Left cardiac atrium (tissue), 4 donors: Measurements from ENCODE around the gene FER1L5. TPM values are rescaled to one million over a fixed set of nuclear protein-coding genes. Genes with fewer than 3 reads are reported as not detected.

Source experiments
- ATAC-seq, 2 donors: fragments of 200-7000 bp; cut with Tn5 transposase; one replicate each; pipeline ENCODE4 v1.9.1; 2020; ENCODE audit warnings: mild to moderate bottlenecking in 2 of 2, moderate library complexity in 2 of 2
- DNase-seq: peaks from one replicate; pipeline ENCODE4 v3.0.0-alpha.2; 2020
- intact Hi-C, 2 donors: fragments of 100-400 bp; cut with DNase I; formaldehyde crosslinking; loops; one replicate each; pipeline versions ENCODE4 v1.14.1 to v1.15.1; 2022 to 2023
- total RNA-seq, 2 donors: library from RNA; stranded (reverse); fragmentation: NEBNext Ultra II Directional; extraction: Animal tissue kit (Norgen Biotek cat#: 25700); gene quantifications; one replicate each; pipeline ENCODE4 v1.2.1, GENCODE V29; 2021
- donor health status: DM: no; HTN: yes; CAD: no.
- donor health status: DM: no; HTN: yes; CAD: no; lungs with severe emphysema.
- donor health status: DM: yes; HTN: yes; CAD: no.
- donor health status: Dilated cardiomyopathy.

Gene FER1L5
- total RNA-seq, 2 donors from 2014 or later: 0.06 TPM; not detected in 1

DNA sequence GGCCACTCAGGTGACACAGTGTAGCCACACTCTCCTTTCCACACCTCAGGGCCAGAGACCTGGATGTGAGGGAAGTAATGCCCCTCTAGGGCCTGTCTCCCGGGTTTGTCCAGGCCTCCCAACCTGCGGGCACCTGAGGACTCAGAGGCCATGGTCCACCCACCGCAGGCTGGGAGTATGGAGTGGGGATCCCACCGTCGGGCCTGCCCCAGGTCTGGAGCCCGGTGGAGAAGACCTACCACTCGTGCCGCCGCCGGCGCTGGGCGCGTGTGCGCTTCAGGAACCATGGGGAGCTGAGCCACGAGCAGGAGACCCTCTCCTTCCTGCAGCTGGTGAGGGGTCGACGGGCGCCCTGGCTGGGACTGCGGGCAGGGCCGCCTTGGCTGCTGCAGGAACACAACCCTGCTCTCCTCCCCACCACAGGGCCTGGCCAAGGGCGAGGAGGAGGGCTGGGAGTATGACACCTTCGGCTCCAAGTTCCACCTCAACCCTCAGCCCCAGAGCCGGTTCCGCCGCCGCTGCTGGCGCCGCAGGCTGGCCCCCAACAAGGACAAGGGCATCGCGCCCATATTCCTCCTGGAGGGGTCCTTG lies 48.6 kb downstream of the FER1L5 start:
- DNase-seq (no peak), ATAC-seq (no peak)

DNA sequence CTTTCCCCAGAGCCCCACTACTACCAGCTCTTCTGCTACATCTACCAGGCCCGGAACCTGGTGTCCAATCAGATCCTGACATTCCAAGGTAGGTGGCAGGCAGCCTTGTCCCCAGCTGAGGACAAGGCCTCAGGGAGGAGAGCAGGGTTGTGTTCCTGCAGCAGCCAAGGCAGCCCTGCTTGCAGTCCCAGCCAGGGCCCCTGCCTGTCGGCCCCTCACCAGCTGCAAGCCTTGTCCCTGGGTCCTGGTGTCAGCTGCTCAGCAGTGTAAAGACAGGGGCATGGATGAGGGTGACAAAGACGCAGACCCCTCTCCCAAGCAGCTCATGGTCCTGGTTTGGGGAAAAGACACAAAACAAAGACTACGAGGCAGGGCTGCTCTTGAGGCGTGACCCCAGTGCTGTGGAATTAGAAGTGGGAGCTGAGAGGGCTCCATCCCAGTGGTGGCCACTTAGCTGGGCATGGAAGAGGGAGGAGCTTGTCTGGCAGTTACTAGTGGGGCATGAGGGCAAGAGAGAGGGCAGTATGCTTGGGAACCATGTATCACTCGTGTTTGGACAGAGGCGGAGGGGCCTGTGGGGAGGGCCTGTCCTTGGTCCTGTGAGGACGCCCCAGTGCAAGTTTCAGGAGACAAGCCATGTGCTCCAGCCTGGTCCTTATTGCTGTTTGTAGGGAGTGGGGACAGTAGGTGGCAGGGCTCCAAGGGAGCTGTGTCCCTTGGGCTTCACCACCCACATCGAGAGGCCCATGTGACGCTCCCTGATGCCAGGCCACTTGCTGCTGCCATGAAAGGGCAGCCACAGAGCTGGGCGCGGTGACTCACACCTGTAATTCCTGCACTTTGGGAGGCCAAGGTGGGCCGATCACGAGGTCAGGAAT lies 49.8 kb downstream of the FER1L5 start:
- intact Hi-C loops: no loop called here
- ATAC-seq (no peak), DNase-seq (no peak)

More for the DNA sequence above, 48.6 kb downstream of the FER1L5 start:
- intact Hi-C loops: no loop called here

DNA sequence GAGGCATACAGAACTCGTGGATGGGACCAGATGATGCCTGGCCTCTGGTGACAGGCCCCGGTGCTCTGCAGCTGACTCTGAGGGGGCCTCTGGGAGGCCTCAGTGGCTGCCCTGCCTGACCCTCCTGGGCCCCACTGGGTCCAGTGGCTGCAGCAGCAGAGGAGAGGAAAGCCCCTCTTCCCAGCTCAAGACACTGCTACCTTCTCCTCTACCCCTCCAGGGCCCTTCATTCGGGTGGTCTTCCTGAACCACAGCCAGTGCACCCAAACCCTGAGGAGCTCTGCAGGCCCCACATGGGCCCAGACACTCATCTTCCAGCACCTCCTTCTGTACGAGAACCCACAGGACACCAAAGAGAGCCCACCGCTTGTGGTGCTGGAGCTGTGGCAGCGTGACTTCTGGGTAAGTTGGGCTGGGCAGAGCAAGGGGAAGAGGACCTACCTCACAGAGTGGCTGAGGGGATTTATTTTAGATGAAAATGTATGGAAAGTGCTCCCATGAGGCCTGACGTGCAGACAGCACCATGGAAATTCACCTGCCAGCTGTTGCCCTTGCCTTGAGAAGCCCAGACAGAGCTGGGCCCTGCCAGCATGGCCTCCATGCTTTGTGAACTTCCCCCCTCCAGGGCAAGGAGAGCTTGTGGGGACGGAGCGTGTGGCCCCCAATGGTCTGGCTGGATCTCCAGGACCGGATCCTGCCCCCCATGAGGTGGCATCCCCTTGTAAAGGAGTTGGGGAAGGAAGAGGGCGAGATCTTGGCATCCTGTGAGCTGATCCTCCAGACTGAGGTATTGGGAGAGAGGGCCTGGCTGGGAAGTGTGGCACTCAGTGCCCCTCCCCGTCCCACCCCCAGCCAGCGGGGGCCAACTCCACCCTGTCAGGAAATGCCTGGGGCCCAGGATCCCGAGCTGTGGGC lies 51.0 kb downstream of the FER1L5 start:
- intact Hi-C loops: no loop called here
- ATAC-seq (no peak), DNase-seq (no peak)

DNA sequence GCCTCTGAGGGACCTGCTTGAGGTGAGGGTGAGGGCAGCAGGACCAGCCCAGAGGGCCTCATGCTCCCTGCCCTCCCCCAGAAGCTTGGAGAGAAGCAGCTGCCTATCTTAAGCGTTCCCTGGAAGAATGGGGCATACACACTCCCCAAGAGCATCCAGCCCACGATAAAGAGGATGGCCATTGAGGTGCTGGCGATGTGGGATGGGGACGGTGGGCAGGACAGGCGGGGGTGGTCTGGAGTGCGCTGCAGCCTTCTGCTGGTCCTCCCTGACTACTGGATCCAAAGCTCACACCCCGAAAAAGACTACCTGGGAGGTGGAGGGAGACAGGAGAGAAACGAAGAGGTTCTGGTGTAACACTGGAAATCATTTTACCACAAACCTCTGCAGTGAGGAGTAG lies 51.7 kb downstream of the FER1L5 start:
- DNase-seq: no peak
- intact Hi-C loops: no loop called here
- ATAC-seq: no peak

DNA sequence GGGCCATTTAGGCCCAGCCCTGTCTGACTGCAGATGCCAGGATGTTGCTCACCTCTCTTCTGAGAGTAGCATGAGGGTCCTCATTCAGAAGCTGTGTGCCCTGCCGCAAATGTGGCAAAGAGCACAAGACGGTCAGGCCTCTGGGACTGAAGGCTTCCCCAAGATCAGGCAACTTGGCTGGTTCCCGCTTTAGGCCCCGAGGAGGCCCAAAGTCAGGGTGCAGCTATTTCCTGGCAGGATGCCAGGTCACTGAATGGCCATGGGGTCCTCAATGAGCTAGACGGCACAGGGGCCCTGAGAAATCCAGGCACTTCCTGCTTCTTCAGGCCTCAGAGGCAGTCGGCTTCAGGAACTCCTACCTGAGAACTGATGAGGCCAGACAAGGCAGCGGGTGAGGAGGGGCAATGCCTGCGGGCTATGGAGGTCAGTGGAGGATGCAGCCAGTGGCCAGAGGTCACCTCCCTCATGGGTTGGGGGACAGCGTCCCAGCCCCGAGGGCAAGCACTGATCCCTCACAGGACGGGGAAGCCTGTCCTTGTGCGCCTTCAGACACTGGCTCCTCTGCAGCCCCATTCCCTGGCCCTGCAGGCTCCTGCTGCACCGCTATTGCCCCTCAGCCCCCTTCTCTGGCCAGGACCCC lies 52.4 kb downstream of the FER1L5 start:
- intact Hi-C loops: no loop called here
- ATAC-seq (no peak), DNase-seq (no peak)

DNA sequence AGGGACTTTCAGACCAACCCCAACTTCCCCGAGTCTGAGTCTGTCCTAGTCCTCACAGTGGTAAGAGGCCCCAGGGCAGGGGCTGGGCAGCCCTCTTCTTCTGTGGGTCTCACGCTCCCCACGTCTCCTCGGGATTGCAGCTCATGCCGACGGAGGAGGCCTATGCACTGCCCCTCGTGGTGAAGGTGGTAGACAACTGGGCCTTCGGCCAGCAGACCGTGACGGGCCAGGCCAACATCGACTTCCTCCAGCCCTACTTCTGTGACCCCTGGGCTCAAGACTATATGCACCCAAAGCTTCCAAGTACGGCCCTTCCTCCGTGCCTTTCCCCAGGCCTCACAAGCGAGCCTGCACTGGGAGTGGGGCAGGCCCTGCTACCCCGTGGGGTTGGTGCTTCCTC lies 53.0 kb downstream of the FER1L5 start:
- no peak for ATAC-seq
- intact Hi-C loops: no loop called here
- DNase-seq: no peak

DNA sequence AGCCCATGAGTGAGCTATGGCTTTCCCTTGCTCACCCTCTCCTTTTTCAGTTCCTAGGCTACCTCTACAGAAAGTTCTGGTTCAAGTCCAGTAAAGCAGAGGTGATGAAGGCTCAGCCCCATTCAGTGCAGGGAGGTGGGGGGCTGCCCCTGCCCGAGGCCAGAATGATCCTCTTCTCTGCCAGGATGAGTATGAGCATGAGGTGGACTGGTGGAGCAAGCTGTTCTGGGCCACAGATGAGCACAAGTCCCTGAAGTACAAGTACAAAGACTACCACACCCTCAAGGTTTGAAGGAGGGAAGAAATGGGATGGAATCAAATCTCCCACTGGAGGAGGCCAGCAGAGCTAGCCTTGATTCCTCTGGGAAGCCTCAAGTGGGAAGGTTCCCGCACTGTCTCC lies 54.9 kb downstream of the FER1L5 start:
- no peak for ATAC-seq
- no peak for DNase-seq
- intact Hi-C loops: no loop called here

DNA sequence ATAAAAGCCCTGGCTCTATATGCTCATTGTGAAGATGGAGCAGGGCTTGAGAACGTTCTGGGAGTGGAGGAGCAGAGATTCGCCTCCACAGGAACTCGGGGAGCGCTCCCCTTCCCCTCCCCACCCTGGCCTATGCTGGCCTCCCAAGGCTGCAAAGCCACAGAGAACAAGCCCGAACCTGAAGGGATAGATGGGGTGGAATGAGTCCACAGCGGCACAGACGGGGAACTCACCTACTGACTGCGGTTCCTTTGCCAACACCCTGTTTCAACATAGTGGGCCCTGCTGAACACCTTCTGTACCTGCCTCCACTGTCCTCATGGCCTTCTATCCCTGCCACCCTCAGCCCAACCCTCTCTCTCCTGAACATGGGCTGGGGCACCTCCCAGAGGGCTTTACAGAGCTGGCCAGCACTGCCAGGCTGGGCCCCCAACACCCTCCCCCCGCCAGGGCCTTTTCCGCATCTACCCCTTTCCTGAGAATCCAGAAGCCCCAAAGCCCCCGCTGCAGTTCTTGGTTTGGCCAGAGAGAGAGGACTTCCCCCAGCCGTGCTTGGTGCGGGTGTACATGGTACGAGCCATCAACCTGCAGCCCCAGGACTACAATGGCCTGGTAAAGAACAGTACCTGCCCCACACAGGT lies 55.8 kb downstream of the FER1L5 start:
- intact Hi-C loops: no loop called here
- ATAC-seq (no peak), DNase-seq (no peak)

DNA sequence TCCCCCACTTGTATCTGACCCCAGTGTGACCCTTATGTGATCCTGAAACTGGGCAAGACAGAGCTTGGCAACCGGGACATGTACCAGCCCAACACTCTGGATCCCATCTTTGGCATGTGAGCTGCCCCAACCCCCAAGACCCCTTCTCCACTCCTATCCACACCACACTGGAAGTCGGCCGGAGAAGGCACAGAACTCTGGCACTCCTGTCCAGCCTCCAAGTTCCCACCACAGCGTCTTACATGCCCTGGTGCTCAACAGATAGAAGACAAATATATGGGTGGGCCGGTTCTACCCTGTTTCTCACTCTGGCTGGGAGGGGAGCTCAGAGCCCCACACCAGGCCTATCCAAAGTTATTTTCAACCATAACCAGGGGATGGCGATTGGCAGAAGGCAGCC lies 56.5 kb downstream of the FER1L5 start:
- ATAC-seq: no peak
- DNase-seq: no peak
- intact Hi-C loops: no loop called here

DNA sequence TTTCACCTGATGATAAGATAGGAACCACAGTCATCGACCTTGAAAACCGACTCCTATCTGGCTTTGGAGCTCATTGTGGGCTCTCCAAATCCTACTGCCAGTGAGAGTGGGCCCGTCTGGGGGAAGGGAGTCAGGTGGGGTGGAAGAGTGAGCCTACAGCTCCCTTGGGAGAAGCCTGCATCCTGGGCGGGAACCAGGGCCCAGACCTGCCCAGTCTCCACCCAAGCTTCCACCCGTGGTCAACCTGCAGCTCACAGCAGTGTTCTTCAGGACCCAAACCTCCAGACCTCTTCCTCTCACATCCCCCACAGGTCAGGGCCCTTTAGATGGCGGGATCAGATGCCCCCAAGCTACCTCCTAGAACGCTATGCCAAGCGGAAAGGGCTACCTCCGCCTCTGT lies 57.1 kb downstream of the FER1L5 start:
- DNase-seq (no peak), ATAC-seq (no peak)
- intact Hi-C loops: no loop called here

DNA sequence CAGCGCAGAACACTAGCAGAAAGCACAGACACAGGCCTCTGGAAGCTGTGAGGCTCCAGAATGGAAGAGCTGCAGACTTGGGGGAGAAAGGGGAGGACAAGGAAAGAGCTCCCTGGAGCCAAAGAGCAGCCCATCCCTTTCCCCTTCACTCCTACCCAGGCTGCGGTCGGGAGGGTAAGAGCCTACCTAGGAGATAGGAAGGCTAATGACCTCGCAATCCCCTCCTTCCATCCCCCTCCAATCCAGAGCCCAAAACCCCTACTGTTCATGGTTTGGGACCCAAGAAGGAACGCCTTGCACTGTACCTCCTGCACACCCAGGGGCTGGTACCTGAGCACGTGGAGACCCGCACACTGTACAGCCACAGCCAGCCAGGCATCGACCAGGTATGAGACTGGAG lies 57.5 kb downstream of the FER1L5 start:
- ATAC-seq (no peak), DNase-seq (no peak)
- intact Hi-C loops: no loop called here

DNA sequence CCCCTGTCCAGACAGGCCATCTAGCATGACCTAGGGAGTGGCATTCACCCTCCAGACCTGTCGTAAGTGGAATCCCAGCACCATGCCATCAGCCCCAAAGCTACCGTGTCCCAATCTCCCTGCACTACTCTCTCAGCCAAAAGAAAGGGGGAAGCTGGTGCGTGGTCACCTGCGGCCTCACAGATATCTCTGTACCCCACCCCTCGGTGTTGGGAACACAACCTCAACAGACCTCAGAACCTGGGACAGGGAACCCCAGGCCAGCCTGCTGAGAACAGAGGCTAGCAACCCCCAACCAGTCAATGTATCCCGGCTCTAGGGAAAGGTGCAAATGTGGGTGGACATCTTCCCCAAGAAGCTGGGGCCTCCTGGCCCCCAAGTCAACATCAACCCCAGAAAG lies 59.1 kb downstream of the FER1L5 start:
- intact Hi-C loops: no loop called here
- DNase-seq (no peak), ATAC-seq (no peak)

DNA sequence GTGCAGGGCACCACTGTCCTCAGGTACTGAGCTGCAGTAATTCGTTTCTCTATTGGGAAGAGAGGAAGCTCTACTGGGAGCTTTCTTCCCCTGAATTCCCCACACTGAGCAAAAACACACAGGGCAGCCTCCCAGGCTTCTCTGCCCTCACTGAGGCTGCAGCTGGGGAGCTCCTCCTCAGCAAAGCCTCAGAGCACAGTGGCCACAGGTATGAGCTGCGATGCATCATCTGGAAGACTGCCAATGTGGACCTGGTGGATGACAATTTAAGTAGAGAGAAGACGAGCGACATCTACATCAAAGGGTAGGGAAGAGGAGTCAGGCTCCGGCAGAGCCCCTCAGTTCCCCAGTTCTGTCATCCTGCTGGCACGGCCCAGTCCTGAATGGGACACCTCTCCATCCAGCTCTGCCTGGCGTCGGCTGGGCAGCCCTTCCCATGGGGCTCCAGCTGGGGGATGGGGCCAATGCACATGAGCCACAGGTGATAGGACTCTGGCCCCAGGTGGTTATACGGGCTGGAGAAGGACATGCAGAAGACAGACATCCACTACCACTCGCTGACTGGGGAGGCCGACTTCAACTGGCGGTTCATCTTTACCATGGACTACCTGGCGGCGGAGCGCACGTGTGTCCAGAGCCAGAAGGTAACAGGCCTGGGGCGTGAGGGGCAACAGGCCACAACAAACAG lies 59.7 kb downstream of the FER1L5 start:
- intact Hi-C loops: no loop called here
- ATAC-seq: no peak
- no peak for DNase-seq

DNA sequence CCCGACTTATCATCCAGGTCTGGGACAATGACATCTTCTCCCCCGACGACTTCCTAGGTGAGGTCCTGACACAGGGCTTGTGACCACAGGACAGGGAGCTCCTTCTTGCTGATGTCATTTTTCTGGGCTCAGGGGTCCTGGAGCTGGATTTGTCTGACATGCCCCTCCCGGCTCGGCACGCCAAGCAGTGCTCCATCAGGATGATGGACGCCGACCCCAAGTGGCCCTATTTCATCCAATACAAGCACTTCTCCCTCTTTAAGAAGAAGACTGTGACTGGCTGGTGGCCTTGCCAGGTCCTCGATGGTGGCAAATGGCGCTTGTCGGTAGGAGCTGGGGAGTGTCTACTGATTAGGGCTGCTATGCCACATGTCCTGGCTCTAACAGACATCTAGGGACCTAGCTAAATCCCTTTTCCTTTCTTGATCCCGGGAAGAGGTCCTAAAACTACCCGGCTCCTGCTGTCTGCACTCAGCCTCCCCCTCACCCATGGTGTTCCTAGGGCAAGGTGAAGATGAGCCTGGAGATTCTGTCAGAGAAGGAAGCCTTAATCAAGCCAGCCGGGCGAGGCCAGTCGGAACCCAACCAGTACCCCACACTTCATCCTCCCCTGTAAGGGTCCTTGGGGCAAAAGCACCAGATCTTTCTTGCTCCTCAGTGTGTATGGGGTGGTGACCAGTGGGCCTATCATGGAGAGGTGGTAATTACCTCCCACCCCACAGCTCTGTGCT lies 60.6 kb downstream of the FER1L5 start:
- intact Hi-C loops: no loop called here
- DNase-seq (no peak), ATAC-seq (no peak)

DNA sequence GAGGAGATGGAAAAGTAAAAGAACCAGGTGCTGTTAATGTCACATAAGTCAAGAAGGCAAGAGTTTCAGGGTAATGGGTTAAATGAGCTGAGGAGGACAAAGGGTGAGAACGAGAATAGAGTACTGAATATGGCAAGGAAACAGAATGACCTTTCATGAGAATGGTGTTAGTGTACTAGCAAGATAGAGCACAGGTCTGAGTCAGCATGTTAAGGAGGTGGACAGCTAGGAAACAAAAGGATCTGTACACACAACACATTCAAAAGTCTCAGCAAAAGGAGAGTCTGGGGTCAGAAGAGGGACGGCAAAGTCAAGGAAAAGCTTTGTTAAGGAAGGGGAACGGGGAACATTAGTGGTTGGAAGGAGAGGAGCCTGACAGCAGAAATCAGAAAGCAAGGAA lies 68.4 kb downstream of the FER1L5 start:
- no peak for DNase-seq
- ATAC-seq: no peak
- intact Hi-C loops: no loop called here

DNA sequence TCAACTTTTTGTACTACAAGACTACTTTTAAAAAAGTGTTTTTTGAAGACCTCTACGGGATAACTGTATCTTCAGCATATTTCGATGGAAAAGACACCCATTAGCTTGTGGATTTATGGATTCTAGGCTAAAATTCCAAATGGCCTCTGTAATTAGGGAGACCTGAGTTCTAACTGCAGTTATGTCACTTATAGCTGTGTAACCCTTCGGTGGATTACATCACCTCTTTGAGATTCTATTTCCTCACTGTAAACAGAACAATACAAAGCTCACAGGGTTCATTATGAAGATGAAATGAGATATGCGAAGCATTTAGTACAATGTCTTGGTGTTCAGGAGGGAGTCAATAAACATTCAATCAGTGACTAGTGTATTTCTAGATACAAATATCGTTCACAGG lies 73.1 kb downstream of the FER1L5 start:
- ATAC-seq: no peak
- intact Hi-C loops: no loop called here
- DNase-seq: no peak

DNA sequence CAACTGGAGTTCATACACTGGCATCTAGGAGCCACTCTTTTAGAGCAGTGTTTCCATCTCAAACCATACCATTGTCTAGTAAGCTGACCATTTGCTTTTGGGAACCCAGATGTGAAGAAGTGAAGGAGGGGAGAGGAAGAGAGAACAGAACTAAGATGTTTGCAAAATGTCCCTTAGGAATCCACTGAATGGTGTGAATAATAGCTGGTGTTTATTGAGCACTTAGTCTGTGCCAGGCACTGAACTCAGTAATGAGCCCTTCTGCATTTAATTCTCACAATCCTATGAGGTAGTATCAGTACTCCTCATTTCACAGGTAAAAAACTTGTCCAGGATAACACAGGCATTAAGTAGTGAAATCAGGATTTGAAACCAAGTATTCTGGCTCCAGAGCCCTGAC lies 73.8 kb downstream of the FER1L5 start:
- intact Hi-C loops: no loop called here
- DNase-seq: no peak
- ATAC-seq: no peak

DNA sequence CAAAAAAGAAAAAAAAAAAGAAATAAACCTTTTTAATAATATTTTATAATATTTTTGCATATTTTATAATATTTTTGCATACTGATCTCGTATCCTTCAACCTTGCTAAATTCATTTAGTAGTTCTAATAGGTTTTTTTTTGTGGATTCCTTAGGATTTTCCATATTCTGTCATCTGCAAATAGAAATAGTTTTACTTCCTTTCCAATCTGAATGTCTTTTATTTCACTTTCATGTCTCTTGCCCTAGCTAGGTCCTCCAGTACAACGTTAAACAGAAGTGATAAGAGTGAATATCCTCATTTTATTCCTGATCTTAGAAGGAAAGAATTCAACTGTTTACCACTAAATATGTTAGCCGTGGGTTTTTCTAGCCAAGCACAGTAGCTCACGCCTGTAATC lies 83.6 kb downstream of the FER1L5 start:
- DNase-seq: no peak
- ATAC-seq: no peak
- intact Hi-C loops: no loop called here
